ENCODE results near the gene LRP1B. TPM values are rescaled to one million over a fixed set of nuclear protein-coding genes. Genes with fewer than 3 reads are reported as not detected.

LRP1B gene
- total and polyA plus RNA-seq, 2 experiments from 2014 or later, result not detected

DNA sequence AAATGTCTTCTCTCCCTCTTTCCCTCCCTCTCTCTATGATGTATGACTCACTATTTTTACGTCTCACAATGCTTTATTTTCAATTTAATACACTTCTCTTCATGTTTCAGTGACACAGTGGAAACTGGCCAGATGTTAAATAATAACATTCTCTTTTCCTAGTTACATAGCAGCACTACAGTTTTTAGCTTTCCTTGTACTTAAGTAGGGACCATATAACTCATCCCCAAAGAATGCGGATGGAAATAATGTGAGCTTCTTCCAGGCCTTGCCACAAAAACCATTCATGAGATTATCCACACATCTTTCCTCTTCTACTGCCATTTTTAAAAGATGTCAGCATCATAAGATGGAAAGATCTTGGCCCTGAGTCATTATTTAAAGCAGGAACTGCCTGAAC is 789.4 kb downstream of the LRP1B start:
- H3K9ac ChIP-seq, result no peak overlapping the region
- H3K27ac ChIP-seq, result no peak overlapping the region
- H3K9me3 ChIP-seq (ENCODE audit: low read depth), result no peaks in the 10 kb centered on the region
- no peaks in the 10 kb centered on the region for H3K36me3 ChIP-seq (ENCODE audit: low read depth)
- DNase-seq, result peak; percentile 59
- no peaks in the 10 kb centered on the region for H3K27me3 ChIP-seq (replicated peaks; ENCODE audit: insufficient read depth)
- no peaks in the 10 kb centered on the region for H3K79me2 ChIP-seq (ENCODE audit: insufficient read depth)
- H3F3A ChIP-seq (ENCODE audit: insufficient read depth), result no peaks in the 10 kb centered on the region
- H4K20me1 ChIP-seq (ENCODE audit: insufficient read depth), result no peaks in the 10 kb centered on the region
- TF ChIP-seq EZH2 (IDR thresholded peaks at IDR 0.05; ENCODE audit: insufficient read depth, poor library complexity, severe bottlenecking) (no peak), EZH2phosphoT487 (IDR thresholded peaks at IDR 0.05; ENCODE audit: insufficient read depth, low read depth) (no peak)
- H2AFZ ChIP-seq, result peak overlapping the region; percentile 42
- H3K4me3 ChIP-seq, result no peak overlapping the region
- H3K9me2 ChIP-seq (ENCODE audit: insufficient read depth), result no peaks in the 10 kb centered on the region; the same call in 1 of the 2 replicates
- in situ Hi-C loops (cut with MboI), result no loop called here
- no peaks in the 10 kb centered on the region for H3K4me1 ChIP-seq (ENCODE audit: insufficient read depth)
- no peak overlapping the region for H3K4me2 ChIP-seq (ENCODE audit: unreplicated experiment)
- 0 to 1% methylated on average over 2 of the region's 2 CpGs for WGBS, 2 experiments (ENCODE audit: low coverage in 1 of 2, low lambda C conversion rate in 2 of 2, missing lambda C conversion rate in 2 of 2)

DNA sequence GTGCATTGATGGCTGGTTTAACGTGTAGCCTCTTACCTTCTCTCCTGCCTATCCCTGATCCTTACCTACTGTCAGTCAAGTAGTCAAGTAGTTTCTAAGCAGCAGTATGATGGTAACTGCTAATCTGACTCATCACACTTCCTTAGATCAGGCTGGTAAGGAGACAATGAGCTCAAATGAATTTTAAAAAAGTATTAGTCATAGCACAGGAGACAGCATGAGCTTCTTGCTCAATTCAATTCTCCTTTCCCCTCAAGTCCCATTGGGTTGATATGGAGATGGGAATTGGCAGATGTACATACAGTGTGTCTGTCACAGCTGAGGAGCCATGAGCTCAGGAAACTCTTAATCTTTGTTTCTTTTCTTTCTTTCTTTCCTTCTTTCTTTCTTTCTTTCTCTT is 799.7 kb downstream of the LRP1B start:
- Histone ChIP-seq H3K9ac (no peak overlapping the region), H2AFZ (no peak overlapping the region), H3K4me1 (ENCODE audit: insufficient read depth) (peaks cover 7% of the 10 kb centered on the region), H3K27ac (no peak overlapping the region), H3K9me2 (ENCODE audit: insufficient read depth) (no peaks in the 10 kb centered on the region), H3F3A (ENCODE audit: insufficient read depth) (no peaks in the 10 kb centered on the region), H3K27me3 (replicated peaks; ENCODE audit: insufficient read depth) (no peaks in the 10 kb centered on the region), H3K4me2 (ENCODE audit: unreplicated experiment) (peak overlapping the region; percentile 1), H3K36me3 (ENCODE audit: low read depth) (no peaks in the 10 kb centered on the region), H3K79me2 (ENCODE audit: insufficient read depth) (no peaks in the 10 kb centered on the region), H4K20me1 (ENCODE audit: insufficient read depth) (no peaks in the 10 kb centered on the region), H3K4me3 (no peak overlapping the region), H3K9me3 (ENCODE audit: low read depth) (no peaks in the 10 kb centered on the region)
- WGBS, 2 experiments (ENCODE audit: low coverage in 1 of 2, low lambda C conversion rate in 2 of 2, missing lambda C conversion rate in 2 of 2), result 43 to 55% methylated on average over 1 of the region's 1 CpG
- in situ Hi-C loops (cut with MboI), result no loop called here
- TF ChIP-seq EZH2 (IDR thresholded peaks at IDR 0.05; ENCODE audit: insufficient read depth, poor library complexity, severe bottlenecking) (no peak), EZH2phosphoT487 (IDR thresholded peaks at IDR 0.05; ENCODE audit: insufficient read depth, low read depth) (no peak)
- DNase-seq, result peak; percentile 78

DNA sequence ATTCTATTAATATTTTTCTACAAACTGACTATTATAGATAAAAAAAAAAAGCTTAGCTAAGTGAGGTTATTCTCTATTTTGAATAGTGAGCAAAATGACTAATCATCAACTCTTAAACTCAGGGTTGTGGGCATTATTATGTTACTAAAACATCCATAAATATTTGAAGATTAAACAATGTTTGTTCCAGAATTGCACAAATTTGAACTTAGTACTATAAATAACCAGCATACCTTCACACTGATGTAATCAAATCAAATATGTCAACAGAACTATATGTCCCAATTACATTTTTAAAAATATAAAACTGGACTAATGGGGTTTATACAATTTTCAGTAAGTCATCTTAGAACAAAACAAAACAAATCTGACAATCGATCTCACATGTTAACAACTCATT is 800.9 kb downstream of the LRP1B start:
- Histone ChIP-seq H3K4me1 (ENCODE audit: insufficient read depth) (peaks cover 7% of the 10 kb centered on the region), H3K9me3 (ENCODE audit: low read depth) (no peaks in the 10 kb centered on the region), H4K20me1 (ENCODE audit: insufficient read depth) (no peaks in the 10 kb centered on the region), H2AFZ (no peak overlapping the region), H3K9ac (no peak overlapping the region), H3K9me2 (ENCODE audit: insufficient read depth) (no peaks in the 10 kb centered on the region), H3K27me3 (replicated peaks; ENCODE audit: insufficient read depth) (no peaks in the 10 kb centered on the region), H3K4me2 (ENCODE audit: unreplicated experiment) (peak overlapping the region; percentile 3), H3F3A (ENCODE audit: insufficient read depth) (no peaks in the 10 kb centered on the region), H3K79me2 (ENCODE audit: insufficient read depth) (no peaks in the 10 kb centered on the region), H3K36me3 (ENCODE audit: low read depth) (no peaks in the 10 kb centered on the region), H3K27ac (no peak overlapping the region), H3K4me3 (no peak overlapping the region)
- DNase-seq, result peak; percentile 16
- TF ChIP-seq EZH2phosphoT487 (IDR thresholded peaks at IDR 0.05; ENCODE audit: insufficient read depth, low read depth) (no peak), EZH2 (IDR thresholded peaks at IDR 0.05; ENCODE audit: insufficient read depth, poor library complexity, severe bottlenecking) (no peak)
- WGBS, 2 experiments (ENCODE audit: low coverage in 1 of 2, low lambda C conversion rate in 2 of 2, missing lambda C conversion rate in 2 of 2), result 7% methylated on average over 1 of the region's 1 CpG
- in situ Hi-C loops (cut with MboI), result no loop called here

DNA sequence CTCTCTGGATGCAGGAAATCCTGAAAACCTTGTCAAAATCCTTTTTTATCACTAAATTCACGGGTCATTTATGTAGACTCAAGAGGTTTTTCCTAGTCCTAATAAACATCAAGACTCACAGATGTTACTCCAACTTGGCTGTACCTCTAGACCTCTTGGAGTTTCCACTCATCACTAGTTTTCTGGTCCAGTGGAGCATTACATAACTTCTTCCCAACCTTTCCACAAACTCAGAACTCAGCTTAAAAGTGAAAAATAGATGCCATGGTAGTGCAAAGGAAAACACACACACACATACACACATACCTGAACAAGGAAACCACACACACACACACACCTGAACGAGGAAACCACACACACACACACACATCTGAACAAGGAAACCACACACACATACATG is 807.2 kb downstream of the LRP1B start:
- WGBS, 2 experiments (ENCODE audit: low coverage in 1 of 2, low lambda C conversion rate in 2 of 2, missing lambda C conversion rate in 2 of 2), result 41 to 48% methylated on average over 1 to 2 of the region's 2 CpGs
- no peak overlapping the region for H3K27ac ChIP-seq
- H3K36me3 ChIP-seq (ENCODE audit: low read depth), result no peaks in the 10 kb centered on the region
- no peaks in the 10 kb centered on the region for H3K4me1 ChIP-seq (ENCODE audit: insufficient read depth)
- H3K27me3 ChIP-seq (replicated peaks; ENCODE audit: insufficient read depth), result no peaks in the 10 kb centered on the region
- DNase-seq, result no peak
- no peak overlapping the region for H3K4me3 ChIP-seq
- TF ChIP-seq EZH2 (IDR thresholded peaks at IDR 0.05; ENCODE audit: insufficient read depth, poor library complexity, severe bottlenecking) (no peak), EZH2phosphoT487 (IDR thresholded peaks at IDR 0.05; ENCODE audit: insufficient read depth, low read depth) (no peak)
- no peak overlapping the region for H3K9ac ChIP-seq
- H3K9me3 ChIP-seq (ENCODE audit: low read depth), result no peaks in the 10 kb centered on the region
- H3K4me2 ChIP-seq (ENCODE audit: unreplicated experiment), result no peak overlapping the region
- H3K79me2 ChIP-seq (ENCODE audit: insufficient read depth), result no peaks in the 10 kb centered on the region
- in situ Hi-C loops (cut with MboI), result no loop called here
- no peaks in the 10 kb centered on the region for H3K9me2 ChIP-seq (ENCODE audit: insufficient read depth)
- no peaks in the 10 kb centered on the region for H4K20me1 ChIP-seq (ENCODE audit: insufficient read depth)
- H2AFZ ChIP-seq, result no peak overlapping the region
- no peaks in the 10 kb centered on the region for H3F3A ChIP-seq (ENCODE audit: insufficient read depth)

DNA sequence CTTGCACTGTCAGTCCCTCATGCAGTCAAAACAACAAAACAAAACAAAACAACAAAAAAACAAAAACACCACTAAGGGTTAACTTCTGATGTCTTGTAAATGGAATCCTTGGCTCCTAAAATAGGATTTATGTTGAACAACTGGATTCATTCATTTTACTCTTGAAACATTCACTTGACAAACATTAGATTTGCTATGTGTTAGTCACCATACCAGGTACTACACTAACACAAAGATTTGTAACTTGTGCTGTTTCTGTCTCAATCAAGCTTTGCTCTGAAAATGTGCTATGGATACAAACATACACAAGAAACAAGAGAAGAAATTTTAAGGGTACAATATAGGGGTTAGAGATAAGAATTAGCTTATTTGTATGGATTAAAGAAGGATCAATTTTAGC is 812.8 kb downstream of the LRP1B start:
- no peaks in the 10 kb centered on the region for H3K27me3 ChIP-seq (replicated peaks; ENCODE audit: insufficient read depth)
- H3K4me3 ChIP-seq, result no peak overlapping the region
- H3K27ac ChIP-seq, result no peak overlapping the region
- DNase-seq, result peak; percentile 32
- no peak overlapping the region; the same call in 1 of the 2 replicates for H2AFZ ChIP-seq
- no peaks in the 10 kb centered on the region for H3K79me2 ChIP-seq (ENCODE audit: insufficient read depth)
- no peaks in the 10 kb centered on the region for H3K9me2 ChIP-seq (ENCODE audit: insufficient read depth)
- TF ChIP-seq EZH2 (IDR thresholded peaks at IDR 0.05; ENCODE audit: insufficient read depth, poor library complexity, severe bottlenecking) (no peak), EZH2phosphoT487 (IDR thresholded peaks at IDR 0.05; ENCODE audit: insufficient read depth, low read depth) (no peak)
- no peaks in the 10 kb centered on the region for H3F3A ChIP-seq (ENCODE audit: insufficient read depth)
- in situ Hi-C loops (cut with MboI), result no loop called here
- H3K4me2 ChIP-seq (ENCODE audit: unreplicated experiment), result no peak overlapping the region
- H3K9me3 ChIP-seq (ENCODE audit: low read depth), result no peaks in the 10 kb centered on the region
- H3K36me3 ChIP-seq (ENCODE audit: low read depth), result no peaks in the 10 kb centered on the region
- H3K4me1 ChIP-seq (ENCODE audit: insufficient read depth), result no peaks in the 10 kb centered on the region
- no peak overlapping the region for H3K9ac ChIP-seq
- no peaks in the 10 kb centered on the region for H4K20me1 ChIP-seq (ENCODE audit: insufficient read depth)
